NCI-H526 (cell line): ENCODE data around the gene COX6B2.
"Not testable (repeated sequence)": the region's sequence is repeated elsewhere in the genome, so short reads cannot be mapped to it uniquely, and the experiment has no call there.

Experiments used
- DNase-seq, 2 experiments: peaks; one replicate each; lab custom pipeline; 2025; lab: John Stamatoyannopoulos, UW

The COX6B2 gene

DNA sequence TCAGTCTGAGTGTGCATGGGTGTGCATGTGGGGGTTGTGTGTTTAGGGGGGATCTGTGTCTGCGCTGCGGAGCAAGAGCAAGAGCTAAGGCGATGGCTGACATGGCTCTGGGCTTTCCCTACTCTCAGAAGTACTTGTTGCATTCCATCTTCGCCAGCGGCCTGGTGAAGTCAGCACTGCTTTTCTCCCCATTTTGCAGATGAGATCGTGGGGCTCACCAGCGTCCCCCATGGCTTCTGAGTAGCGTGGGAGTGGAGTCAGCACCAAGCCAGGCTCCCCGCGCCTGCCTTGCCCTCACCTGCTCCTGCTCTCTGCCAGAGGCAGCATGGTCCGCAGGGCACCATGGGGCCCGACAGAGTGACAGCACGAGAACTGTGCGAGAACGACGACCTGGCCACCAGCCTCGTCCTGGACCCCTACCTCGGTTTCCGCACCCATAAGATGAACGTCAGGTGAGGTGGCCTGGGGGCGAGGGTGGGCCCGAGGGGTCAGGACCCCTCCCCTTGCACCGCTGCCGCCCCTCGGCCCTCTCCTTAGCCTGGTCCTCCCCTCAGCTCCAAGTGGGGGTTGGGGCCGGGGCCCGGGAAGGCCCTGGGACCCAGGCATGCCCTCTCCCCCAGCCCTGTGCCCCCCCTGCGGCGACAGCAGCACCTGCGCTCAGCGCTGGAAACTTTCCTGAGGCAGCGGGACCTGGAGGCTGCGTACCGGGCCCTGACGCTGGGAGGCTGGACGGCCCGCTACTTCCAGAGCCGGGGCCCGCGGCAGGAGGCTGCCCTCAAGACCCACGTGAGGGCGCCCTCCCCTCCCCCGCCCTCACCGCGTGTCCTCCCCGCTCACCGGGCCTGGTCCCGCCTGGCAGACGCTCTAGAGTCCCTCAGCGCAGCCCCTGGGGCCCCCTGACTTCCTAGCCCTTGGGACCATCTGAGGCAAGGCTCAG lies 12.7 kb downstream of the COX6B2 start:
- no peak for DNase-seq

DNA sequence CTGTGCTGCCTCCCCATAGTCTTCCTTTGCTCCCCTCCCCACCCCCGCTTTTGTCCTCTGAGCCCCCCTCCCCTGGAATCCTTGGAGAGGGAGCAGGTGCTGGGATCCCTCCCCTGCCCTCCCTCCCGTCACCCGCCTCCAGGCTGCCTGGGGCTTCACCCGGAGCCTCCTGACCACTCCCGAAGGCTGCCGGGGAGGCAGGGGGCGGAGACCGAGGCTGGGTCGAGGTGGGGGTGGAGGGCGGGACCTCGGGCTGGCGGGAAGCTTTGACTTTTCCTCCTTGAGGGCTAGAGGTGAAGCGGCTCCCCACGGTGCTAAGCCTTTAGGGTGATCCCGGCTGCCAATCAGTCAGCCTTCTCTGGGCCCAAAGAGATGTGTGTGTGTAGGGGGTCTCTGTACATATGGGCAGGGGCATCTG lies 13.3 kb downstream of the COX6B2 start:
- DNase-seq: peak; percentile 73 to 95

DNA sequence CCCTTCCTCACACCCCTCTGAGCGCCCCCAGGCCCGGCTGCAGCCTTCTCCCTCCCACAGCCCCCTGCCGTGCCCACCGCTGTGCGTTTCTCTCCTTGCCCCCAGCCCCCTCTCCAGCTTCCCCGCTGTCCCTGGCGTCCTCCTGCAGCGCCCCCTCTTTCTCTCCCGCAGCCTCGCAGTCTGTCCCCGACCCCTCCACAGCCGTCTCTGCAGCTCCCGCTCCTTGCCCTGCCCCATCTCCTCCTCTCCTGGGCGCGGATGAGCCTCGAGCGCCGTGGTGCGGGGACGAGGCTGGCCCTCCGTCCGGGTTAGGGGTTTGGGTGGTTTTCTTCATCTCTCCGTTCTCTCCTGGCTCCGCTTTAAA lies 13.8 kb downstream of the COX6B2 start:
- DNase-seq: peak; percentile 32 to 86

DNA sequence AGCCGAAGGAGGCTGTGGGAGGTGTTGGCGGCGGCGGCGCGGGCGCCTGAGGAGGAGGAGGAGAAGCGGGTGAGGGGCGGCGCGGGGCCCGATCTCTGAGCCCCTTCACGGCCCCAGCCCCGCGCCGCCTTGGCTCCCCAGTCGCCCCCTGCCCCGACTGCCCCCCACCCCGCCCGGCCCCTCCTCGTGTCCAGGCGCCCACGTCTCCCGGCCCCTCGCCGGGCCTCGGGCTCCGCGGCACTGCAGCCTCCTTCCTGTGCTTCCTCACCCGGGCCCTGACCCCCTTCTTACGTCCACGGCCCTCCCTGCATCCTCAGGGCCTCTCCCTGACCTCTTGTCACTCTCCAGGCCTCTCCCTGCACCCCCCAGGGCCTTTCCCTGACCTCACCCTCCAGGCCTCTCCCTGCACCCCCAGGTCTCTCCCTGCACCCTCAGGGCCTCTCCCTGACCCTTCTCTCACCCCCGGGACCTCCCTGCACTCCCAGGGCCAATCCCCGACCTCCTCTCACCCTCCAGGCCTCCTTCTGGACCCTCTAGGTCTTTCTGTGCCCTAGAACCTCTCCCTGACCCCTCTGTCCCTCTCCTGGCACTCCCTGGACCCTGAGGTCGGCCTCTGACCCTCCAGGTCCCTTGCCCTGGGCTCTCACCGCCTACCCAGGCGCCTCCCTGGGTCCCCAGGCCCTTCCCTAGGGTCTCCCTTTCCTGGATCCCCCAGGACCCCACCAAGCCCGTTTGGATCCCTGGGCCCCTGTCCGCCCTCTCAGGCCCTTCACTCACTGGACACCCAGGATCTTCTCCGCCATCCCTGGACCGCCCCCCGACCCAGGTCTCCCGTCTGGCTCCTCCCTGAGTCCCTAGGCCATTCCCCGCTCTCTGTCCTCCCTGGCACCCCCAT lies 14.4 kb downstream of the COX6B2 start:
- DNase-seq: peak in 1 of 2 experiments; percentile 62

DNA sequence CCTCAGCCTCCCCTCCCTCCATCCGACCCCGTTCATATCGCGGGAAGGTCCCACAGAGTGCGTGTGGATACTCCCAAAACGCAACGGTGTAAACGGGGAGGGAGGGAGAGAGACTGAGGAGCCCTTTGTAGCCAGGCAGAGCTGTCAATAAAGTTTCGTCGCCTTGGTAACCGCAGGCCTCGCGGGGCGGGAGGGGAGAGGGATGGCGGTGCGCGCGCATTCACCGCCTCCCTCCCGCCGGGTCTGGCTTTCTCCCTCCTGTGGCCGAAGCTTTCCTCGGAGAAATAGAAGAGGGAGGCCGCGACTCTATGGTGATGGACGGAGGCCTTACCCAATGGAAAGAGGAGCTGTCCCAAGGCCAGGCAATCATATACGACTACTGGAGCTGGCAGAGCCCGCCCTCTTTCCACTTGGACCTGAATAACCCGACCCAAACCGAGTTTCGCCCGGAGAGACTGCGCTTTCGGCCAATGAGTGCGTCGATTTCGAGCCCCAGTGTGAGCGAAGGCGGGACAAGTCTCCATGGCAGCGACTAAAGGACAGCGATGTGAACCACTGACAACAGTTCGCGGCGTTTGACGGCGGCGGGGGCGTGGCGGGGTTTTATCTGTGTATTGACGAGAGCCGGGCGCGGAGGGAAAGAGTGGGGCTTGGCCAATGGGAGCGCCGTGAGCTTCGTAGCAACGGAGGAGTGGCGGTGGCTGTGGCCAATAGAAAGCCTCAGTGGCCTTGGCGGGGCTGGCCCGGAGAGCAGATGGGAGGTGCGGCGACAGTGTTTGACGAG lies 15.2 kb downstream of the COX6B2 start, which contains the start of gene KMT5C:
Gene KMT5C (plus strand): TSS at position 772 of the 784 bp plus-strand sequence. CDS start 2,061 bp downstream, outside the sequence.
- peak; percentile 100 for DNase-seq

DNA sequence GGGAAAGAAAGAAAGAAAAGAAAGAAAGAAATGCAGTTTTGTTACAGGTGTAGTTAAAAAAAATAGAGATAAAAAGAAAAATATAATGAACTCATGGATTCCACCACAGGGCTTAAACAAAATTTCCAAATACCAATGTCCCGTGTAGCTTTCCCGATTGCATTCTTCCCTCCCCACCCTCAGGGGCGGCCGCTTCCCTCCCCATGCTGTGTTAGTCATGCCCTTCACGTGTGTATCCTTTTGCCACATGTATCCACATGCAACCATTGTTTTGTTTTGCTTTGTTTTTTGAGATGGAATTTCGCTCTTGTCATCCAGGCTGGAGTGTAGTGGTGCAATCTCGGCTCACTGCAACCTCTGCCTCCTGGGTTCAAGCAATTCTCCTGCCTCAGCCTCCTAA lies 18.4 kb downstream of the COX6B2 start:
- DNase-seq: no peak

DNA sequence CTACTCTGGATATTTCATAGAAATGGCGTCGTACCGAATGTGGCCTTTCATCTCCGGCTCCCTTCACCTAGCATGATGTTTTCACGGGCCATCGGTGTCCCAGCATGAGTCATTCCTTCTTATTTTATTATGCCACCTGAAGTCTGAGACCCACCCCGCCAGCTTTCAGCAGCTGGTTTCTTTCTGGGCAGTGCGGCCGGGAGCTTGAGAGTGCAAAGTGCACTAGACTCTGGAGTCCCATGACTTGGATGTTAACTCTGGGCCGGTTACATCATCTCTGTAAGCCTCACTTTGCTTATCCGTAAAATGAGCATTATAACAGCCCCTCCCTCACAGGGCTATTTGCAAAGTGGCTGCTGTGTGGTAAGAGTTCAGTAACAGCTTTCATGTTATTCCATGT lies 20.6 kb downstream of the COX6B2 start:
- no peak for DNase-seq

DNA sequence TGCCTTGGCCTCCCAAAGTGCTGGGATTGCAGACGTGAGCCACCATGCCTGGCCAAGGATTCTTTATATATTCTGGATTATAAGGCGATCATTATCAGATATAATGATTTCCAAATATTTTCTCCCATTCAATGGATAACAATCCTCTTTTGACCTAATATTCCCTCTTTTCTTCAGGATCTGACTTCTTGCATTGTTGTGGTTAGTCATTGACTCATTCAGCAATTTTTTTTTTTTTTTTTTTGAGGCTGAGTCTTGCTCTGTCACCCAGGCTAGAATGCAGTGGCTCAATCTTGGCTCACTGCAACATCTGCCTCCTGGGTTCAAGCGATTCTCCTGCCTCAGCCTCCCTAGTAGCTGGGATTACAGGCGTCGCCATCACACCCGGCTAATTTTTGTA lies 24.7 kb downstream of the COX6B2 start:
- not testable (repeated sequence) for DNase-seq

DNA sequence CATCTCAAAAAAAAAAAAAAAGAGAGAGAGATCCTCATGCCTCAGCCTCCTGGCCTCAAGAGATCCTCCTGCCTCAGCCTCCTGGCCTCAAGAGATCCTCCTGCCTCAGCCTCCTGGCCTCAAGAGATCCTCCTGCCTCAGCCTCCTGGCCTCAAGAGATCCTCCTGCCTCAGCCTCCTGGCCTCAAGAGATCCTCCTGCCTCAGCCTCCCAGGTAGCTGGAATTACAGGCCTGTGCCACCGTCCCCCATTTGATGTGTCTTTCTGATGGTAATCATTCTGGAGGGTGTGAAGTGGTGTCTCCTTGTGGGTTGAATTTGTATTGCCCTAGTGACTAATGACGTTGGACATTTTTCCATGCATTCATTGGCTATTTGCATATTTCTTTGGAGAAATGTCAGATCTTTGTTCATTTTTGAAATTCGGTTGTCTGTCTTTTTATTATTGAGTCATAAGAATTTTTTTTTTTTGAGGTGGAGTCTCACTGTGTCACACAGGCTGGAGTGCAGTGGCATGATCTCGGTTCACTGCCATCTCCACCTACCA lies 25.7 kb downstream of the COX6B2 start:
- peak in 1 of 2 experiments; percentile 66 for DNase-seq

DNA sequence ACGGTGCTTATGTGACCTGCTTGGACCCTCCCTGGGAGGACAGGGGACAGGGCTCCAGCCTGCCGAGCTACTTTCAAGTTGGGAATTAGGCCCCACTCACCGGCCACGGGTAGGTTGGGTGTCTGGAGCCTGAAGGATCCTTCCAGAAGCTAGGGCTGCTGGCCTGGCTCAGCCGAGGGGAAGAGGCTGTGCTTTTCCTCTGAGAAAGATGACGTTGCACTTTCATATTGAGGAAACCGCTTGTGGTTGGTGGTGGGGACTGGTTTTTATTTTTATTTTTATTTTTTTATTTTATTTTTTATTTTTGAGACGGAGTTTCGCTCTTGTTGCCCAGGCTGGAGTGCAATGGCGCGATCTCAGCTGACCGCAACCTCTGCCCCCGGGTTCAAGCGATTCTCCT lies 29.3 kb downstream of the COX6B2 start, which contains the start of gene TMEM150B:
Gene TMEM150B (minus strand): TSS at position 170 of the 400 bp plus-strand sequence. CDS start 4,305 bp downstream, outside the sequence.
- DNase-seq: no peak

DNA sequence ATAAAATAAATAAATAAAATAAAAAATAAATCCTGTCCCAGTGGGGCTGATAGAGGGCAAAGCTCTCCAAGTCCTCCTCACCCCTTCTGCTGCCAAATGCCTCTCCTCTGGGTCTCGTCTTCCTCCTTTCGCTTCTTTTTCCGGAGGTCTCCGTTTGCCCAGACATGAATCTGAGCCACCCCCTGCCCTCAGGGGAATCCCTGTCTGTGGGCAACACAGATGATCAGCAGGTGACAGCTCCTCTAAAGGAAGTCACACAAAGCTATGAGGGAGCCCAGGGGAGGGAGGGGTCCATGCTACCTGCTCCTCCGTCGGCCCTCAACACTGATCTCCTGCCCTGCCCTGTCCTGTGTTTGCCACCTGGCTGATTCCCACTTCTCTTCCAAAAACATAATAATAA lies 29.9 kb downstream of the COX6B2 start:
- DNase-seq: no peak

DNA sequence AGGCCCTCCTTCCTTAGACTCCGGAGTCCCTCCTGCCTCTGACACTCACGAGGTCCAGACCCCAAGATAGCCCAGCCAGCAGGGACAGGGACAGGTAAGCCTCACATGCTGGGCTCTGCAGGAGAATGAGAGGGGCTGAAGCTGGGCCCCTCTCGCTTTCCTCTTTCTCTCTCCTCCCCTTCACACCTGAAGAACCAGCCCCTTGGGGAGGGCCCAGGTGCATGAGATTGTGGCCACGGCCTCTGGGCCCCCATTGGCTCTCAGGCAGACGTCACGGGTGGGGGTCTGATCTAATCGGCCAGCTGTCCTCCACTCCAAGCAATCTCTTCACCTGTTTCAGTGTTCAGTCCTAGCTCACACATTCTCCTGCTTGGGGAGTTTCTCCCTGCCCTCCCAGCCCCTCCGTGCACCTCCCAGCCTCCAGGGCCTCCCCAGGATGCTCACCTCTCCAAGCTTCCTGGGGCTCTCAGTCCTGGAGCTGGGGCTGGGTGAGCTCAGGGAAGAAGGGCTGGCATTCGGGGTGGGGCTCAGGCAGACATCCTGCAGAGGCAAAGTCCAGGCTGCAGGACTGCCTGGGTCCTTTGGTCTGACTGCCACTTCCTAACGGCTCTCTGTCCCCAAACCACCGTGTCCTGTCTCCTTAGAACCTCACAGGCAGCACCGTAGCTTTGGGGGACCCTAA lies 32.2 kb downstream of the COX6B2 start:
- DNase-seq: no peak

DNA sequence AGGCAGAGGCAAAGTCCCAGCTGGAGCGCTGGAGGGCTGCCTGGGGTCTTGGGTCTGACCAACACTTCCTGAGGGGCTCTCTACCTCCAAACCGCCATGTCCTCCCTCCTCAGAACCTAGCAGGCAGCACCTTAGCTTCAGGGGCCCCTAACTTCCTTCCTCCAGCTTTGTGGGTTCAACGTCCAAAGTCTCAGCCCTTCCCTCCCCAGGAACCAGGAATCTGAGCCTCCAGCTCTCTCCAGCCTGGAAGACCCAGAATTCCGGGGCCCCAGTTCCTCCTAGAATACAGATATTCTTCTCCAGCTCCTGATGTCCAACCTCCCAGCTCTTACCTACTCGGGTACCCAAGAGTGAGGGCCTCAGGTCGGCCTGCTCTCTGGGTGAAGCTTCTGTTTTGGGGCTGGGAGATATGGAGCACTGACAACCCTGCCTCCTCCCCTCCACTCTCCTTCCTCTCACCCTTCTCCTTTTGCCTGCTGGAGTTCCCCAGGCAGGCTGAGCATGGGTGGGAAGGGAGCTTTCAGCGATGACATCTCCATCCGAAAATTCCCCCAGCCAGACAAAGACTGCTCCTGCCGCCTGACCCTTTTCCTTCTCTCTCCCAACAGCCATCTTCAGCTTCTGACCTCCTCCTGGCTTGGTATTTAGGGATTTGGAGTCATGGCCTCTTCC lies 32.9 kb downstream of the COX6B2 start:
- DNase-seq: no peak

DNA sequence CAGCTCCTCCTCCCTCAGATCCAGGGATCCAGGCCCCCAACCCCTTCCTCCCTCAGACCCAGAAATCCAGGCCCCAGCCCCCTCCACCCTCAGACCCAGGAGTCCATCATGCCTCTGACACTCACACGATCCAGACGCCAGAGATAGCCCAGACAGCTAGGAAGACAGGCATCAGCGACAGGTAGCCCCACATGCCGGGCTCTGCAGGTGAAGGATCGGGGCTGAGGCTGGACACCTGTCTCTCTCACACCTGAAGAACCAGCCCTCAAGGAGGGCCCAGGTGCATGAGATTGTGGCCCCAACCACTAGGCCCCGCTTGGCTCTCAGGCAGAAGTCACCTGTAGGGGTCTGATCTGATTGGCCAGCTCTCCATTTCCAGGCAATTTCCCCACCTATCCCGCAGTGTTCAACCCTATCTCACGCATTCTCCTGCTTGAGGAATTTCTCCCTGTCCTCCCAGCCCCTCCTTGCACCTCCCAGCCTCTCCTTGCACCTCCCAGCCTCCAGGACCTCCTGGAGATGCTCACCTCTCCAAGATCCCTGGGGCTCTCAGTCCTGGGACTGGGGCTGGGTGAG lies 33.6 kb downstream of the COX6B2 start:
- DNase-seq: no peak

DNA sequence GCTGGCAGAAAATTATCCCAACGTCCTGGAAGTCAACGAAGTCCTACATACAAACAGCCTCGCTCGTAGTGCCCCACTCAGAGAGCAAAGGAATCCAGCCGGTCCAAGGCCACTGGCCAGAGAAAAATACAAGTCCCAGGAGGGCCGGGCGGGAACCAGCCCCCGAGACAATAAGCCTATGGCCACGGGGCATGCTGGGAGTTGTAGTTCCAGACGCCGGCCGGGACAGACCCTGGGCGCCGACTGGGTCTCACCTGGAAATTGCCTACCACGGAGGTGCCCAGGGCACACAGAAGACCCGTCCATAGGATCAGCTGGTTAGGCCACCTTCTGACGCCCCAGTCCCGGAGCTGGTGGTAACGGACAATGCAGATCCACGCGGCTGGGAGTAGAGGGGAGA lies 34.7 kb downstream of the COX6B2 start:
- DNase-seq: peak; percentile 37 to 92

DNA sequence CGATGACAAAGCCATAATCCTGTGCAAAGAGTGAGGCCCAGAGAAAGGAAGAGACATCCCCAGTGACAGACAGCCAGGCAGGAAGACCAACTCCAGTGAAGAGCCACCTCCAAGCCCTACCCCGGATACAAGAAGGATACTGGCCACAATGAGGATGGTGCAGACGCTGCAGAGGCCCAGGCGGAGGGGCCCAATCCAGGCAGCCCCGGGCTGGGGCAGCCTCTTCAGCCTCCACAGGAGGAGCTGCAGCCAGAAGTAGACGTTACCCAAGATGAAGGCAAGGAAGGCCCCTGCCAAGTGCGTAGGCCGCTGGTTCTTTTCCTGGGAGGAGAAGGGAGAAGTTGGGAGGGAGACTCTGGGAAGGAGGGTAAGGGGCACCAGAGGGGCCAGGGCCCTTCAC lies 37.9 kb downstream of the COX6B2 start:
- DNase-seq: no peak

DNA sequence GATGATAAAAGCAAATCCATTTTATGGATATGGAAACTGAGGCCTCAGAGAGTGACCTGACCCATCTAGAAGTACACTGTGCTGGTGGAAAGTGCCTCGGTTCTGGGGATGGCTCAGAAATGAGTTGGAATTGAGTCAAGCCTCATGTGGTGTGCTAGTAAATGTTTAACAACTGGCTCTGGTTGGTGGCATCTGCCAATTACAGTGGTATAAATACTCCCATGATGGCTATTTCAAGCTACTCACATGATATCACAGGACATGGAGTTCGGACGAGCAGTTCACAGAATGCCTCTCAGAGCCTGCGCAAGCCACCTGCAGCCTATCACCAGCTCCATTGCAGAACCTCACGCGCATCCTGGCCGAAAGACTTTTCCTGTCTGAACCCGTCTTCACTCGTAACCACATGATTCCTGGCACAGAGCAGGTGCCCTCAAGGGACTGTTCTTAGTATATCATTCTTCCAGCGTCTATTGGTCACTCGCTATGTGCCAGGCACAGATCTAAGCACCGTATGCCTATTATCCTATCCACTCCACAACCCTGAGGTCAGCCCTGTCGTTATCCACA lies 38.5 kb downstream of the COX6B2 start:
- DNase-seq: no peak

DNA sequence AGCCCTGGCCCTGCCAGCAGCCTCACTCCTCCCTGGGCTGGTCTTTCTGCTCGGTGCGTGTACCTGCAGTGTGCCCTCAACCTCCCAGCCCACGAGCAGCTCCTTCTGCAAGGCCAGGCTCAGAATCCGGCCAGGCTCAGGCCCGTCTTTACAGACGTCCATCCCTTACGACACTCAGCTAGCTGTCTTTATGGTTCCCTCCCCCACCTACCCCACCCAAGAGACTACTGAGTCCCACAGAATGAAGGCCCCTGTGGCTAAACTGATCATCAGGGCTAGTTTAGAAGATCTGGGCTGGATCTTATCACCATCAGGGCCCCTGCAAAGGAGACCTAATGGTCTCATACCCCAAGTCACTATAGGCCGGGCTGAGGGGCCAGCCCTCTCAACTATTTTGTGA lies 40.1 kb downstream of the COX6B2 start:
- no peak for DNase-seq
